IMR-90 (cell line): Measurements from ENCODE around the gene EIF4G3. TPM values are rescaled to one million over a fixed set of nuclear protein-coding genes. Genes with fewer than 3 reads are reported as not detected.
A peak's percentile ranks its signal among the peaks of the same experiment; 100 is the strongest.

ENCODE experiments used
- ATAC-seq: fragments of 200-7000 bp; cut with Tn5 transposase; 2 replicates; pipeline ENCODE4 v1.9.1; 2020; ENCODE audit warnings: low read depth, mild to moderate bottlenecking, moderate library complexity
- BruUV-seq: library from RNA; stranded (reverse); fragments of 400-500 nt; replicated peaks from 2 replicates; lab custom pipeline; 2021; lab: Mats Ljungman, UMichigan
- CTCF ChIA-PET: fragments of 300-600 bp; formaldehyde crosslinking; extraction: SDS; loops from one replicate; lab custom pipeline; 2021; ENCODE audit warnings: antibody characterized with exemption; lab: Yijun Ruan, JAX
- POLR2A ChIA-PET: fragments of 300-600 bp; sonication (Branson Sonifier 250); formaldehyde crosslinking; loops from one replicate; lab custom pipeline; 2022; ENCODE audit warnings: antibody characterized with exemption; ENCODE audit not compliant: unreplicated experiment; lab: Charles Lee
- DNase-seq: peaks from one replicate; pipeline ENCODE4 v3.0.0; 2013
- H2AFZ ChIP-seq: replicated peaks from 2 replicates; pipeline ENCODE3; 2013; ENCODE audit warnings: low read length, mild to moderate bottlenecking; ENCODE audit not compliant: poor library complexity
- H2AK5ac ChIP-seq: 2 replicates; pipeline ENCODE4 v1.6.1; 2013; ENCODE audit warnings: low read depth, low read length, inconsistent platforms
- H2AK9ac ChIP-seq: replicated peaks from 2 replicates; pipeline ENCODE3; 2013; ENCODE audit warnings: mild to moderate bottlenecking, low read depth, low read length, moderate library complexity; ENCODE audit not compliant: poor library complexity
- H2BK120ac ChIP-seq: 2 replicates; pipeline ENCODE4 v1.6.1; 2013; ENCODE audit warnings: low read depth, low read length, inconsistent platforms
- H2BK15ac ChIP-seq: 3 replicates; pipeline ENCODE4 v1.6.1; 2013; ENCODE audit warnings: low read depth, low read length, inconsistent platforms
- H2BK20ac ChIP-seq: 2 replicates; pipeline ENCODE4 v1.6.1; 2013; ENCODE audit warnings: low read depth, mild to moderate bottlenecking, inconsistent platforms, low read length, moderate library complexity
- H2BK5ac ChIP-seq: 2 replicates; pipeline ENCODE4 v1.6.1; 2013; ENCODE audit warnings: mild to moderate bottlenecking, low read depth, low read length, inconsistent platforms; ENCODE audit not compliant: poor library complexity, severe bottlenecking
- H3K14ac ChIP-seq: replicated peaks from 2 replicates; pipeline ENCODE4 v1.6.1; 2013; ENCODE audit warnings: low read depth, low read length, inconsistent platforms
- H3K18ac ChIP-seq: 2 replicates; pipeline ENCODE4 v1.6.1; 2013; ENCODE audit warnings: low read depth, low read length, control low read depth
- H3K23ac ChIP-seq: 2 replicates; pipeline ENCODE4 v1.6.1; 2013; ENCODE audit warnings: low read depth, low read length, inconsistent platforms
- H3K27ac ChIP-seq: 2 replicates; pipeline ENCODE4 v1.5.1; 2013; ENCODE audit warnings: mild to moderate bottlenecking, control low read depth, low read length; ENCODE audit not compliant: insufficient read depth
- H3K27me3 ChIP-seq: 2 replicates; pipeline ENCODE4 v1.6.1; 2013; ENCODE audit warnings: low read length; ENCODE audit not compliant: control insufficient read depth, insufficient read depth
- H3K36me3 ChIP-seq: 2 replicates; pipeline ENCODE4 v1.6.1; 2013; ENCODE audit warnings: low read length, mixed read lengths; ENCODE audit not compliant: control insufficient read depth, insufficient read depth
- H3K4ac ChIP-seq: 2 replicates; pipeline ENCODE4 v1.6.1; 2013; ENCODE audit warnings: low read depth, low read length, inconsistent platforms
- H3K4me1 ChIP-seq: 2 replicates; pipeline ENCODE4 v1.6.1; 2013; ENCODE audit warnings: low read length, mixed read lengths; ENCODE audit not compliant: control insufficient read depth, insufficient read depth
- H3K4me2 ChIP-seq: 2 replicates; pipeline ENCODE4 v1.6.1; 2013; ENCODE audit warnings: low read depth, mild to moderate bottlenecking, control low read depth, low read length, moderate library complexity
- H3K4me3 ChIP-seq: 2 replicates; pipeline ENCODE4 v1.5.1; 2013; ENCODE audit warnings: low read depth, mild to moderate bottlenecking, control low read depth, low read length, moderate library complexity; ENCODE audit not compliant: insufficient read depth
- H3K56ac ChIP-seq: 2 replicates; pipeline ENCODE4 v1.6.1; 2013; ENCODE audit warnings: low read length, inconsistent platforms; ENCODE audit not compliant: insufficient read depth; ENCODE audit errors: extremely low read depth
- H3K79me1 ChIP-seq, 2 experiments: 2 replicates each; pipeline ENCODE4 v1.6.1; 2013; ENCODE audit warnings: low read length in 2 of 2, inconsistent platforms in 1 of 2, low read depth in 1 of 2
- H3K9ac ChIP-seq: 2 replicates; pipeline ENCODE4 v1.6.1; 2013; ENCODE audit warnings: low read depth, low read length, control low read depth
- H3K9me1 ChIP-seq: 2 replicates; pipeline ENCODE4 v1.6.1; 2013; ENCODE audit warnings: low read length, inconsistent platforms; ENCODE audit not compliant: insufficient read depth
- H3K9me3 ChIP-seq: 2 replicates; pipeline ENCODE4 v1.6.1; 2013; ENCODE audit warnings: low read length; ENCODE audit not compliant: control insufficient read depth, insufficient read depth
- H4K20me1 ChIP-seq: 2 replicates; pipeline ENCODE4 v1.6.1; 2013; ENCODE audit warnings: low read length, inconsistent platforms; ENCODE audit not compliant: insufficient read depth
- H4K5ac ChIP-seq: 2 replicates; pipeline ENCODE4 v1.6.1; 2013; ENCODE audit warnings: mild to moderate bottlenecking, low read depth, low read length, control low read depth
- H4K8ac ChIP-seq, 2 experiments: 2 replicates each; pipeline ENCODE4 v1.6.1; 2013; ENCODE audit warnings: low read depth in 2 of 2, low read length in 2 of 2, control low read depth in 1 of 2, inconsistent platforms in 1 of 2
- H4K91ac ChIP-seq: 2 replicates; pipeline ENCODE4 v1.6.1; 2013; ENCODE audit warnings: low read depth, low read length, inconsistent platforms; ENCODE audit not compliant: insufficient read depth
- BHLHE40 ChIP-seq: fragments of 150-350 bp; IDR thresholded peaks from 2 replicates; pipeline ENCODE4 v1.6.1; 2016; ENCODE audit warnings: mild to moderate bottlenecking, low read depth, low read length
- CEBPB ChIP-seq: IDR thresholded peaks from 2 replicates; pipeline ENCODE4 v1.6.1; 2012; ENCODE audit warnings: low read depth, low read length, improper control_type of control experiment
- CHD1 ChIP-seq: IDR thresholded peaks from 2 replicates; pipeline ENCODE4 v1.6.1; 2012; ENCODE audit warnings: low read depth, low read length, improper control_type of control experiment
- FOS ChIP-seq: fragments of 150-350 bp; IDR thresholded peaks from 2 replicates; pipeline ENCODE4 v1.6.1; 2016; ENCODE audit warnings: low read depth, low read length
- MAFK ChIP-seq: IDR thresholded peaks from 2 replicates; pipeline ENCODE4 v1.6.1; 2012; ENCODE audit warnings: low read depth, low read length, improper control_type of control experiment
- MAZ ChIP-seq: IDR thresholded peaks from 2 replicates; pipeline ENCODE4 v1.6.1; 2012; ENCODE audit warnings: low read depth, mild to moderate bottlenecking, low read length, improper control_type of control experiment, moderate library complexity, borderline replicate concordance
- NFE2L2 ChIP-seq: fragments of 150-350 bp; IDR thresholded peaks from 2 replicates; pipeline ENCODE4 v1.6.1; 2016; ENCODE audit warnings: low read depth, mild to moderate bottlenecking, low read length
- POLR2A ChIP-seq: IDR thresholded peaks from 2 replicates; pipeline ENCODE4 v1.6.1; 2012; ENCODE audit warnings: mild to moderate bottlenecking, low read depth, low read length
- RAD21 ChIP-seq: IDR thresholded peaks from 2 replicates; pipeline ENCODE4 v1.6.1; 2012; ENCODE audit warnings: low read length, improper control_type of control experiment
- RFX5 ChIP-seq: IDR thresholded peaks from 2 replicates; pipeline ENCODE4 v1.8.0; 2012; ENCODE audit warnings: low read depth, mild to moderate bottlenecking, low read length, moderate library complexity
- SMC3 ChIP-seq: fragments of 150-350 bp; IDR thresholded peaks from 2 replicates; pipeline ENCODE4 v1.6.1; 2016; ENCODE audit warnings: low read depth, mild to moderate bottlenecking, antibody characterized with exemption, low read length, moderate library complexity
- WGBS, 2 experiments: methylation state at CpG; one replicate each; pipeline versions ENCODE4 v1.1.5 to v1.1.7; 2013; ENCODE audit warnings: missing lambda C conversion rate in 2 of 2; ENCODE audit not compliant: insufficient read length in 1 of 2; ENCODE audit errors: extremely low coverage in 2 of 2; 5-methylcytosine and 5-hydroxymethylcytosine counted together
- dilution Hi-C: fragments of 300-500 bp; cut with HindIII; formaldehyde crosslinking; loops from one replicate; pipeline ENCODE4 v1.14.3; 2018; ENCODE audit warnings: low sequenced_read_pairs; ENCODE audit not compliant: unreplicated experiment
- in situ Hi-C: fragments of 300-500 bp; cut with MboI; formaldehyde crosslinking; loops from 3 replicates; pipeline ENCODE4 v1.14.3; 2019; ENCODE audit warnings: low sequenced_read_pairs, inconsistent platforms, mixed read lengths
- intact Hi-C: fragments of 100-400 bp; cut with micrococcal nuclease; formaldehyde crosslinking; loops from 2 replicates; pipeline ENCODE4 v1.10.0; 2022
- polyA plus RNA-seq, 3 experiments: library from polyadenylated mRNA; depleted of rRNA; stranded (reverse); fragments of >200 nt; gene quantifications; 2 replicates each; pipeline ENCODE4 v1.2.3, GENCODE V29; 2012; ENCODE audit warnings: low replicate concordance in 1 of 3
- total RNA-seq: library from RNA; depleted of rRNA; stranded (reverse); fragments of >200 nt; gene quantifications from 2 replicates; pipeline ENCODE4 v1.2.3, GENCODE V29; 2012
- TF ChIP-seq, protein P1 (sequence below): fragments of 150-350 bp; IDR thresholded peaks from 2 replicates; pipeline ENCODE4 v1.6.1; 2017; ENCODE audit warnings: mild to moderate bottlenecking, antibody characterized with exemption, low read length, low read depth
- TF ChIP-seq, protein P2 (sequence below): fragments of 150-350 bp; IDR thresholded peaks from 2 replicates; pipeline ENCODE4 v1.6.1; 2016; ENCODE audit warnings: low read depth, mild to moderate bottlenecking, low read length, moderate library complexity, borderline replicate concordance

The EIF4G3 gene
- total and polyA plus RNA-seq, 2 of the 4 experiments (the other 2 are of a cell fraction): 25.8 to 49.2 TPM

DNA sequence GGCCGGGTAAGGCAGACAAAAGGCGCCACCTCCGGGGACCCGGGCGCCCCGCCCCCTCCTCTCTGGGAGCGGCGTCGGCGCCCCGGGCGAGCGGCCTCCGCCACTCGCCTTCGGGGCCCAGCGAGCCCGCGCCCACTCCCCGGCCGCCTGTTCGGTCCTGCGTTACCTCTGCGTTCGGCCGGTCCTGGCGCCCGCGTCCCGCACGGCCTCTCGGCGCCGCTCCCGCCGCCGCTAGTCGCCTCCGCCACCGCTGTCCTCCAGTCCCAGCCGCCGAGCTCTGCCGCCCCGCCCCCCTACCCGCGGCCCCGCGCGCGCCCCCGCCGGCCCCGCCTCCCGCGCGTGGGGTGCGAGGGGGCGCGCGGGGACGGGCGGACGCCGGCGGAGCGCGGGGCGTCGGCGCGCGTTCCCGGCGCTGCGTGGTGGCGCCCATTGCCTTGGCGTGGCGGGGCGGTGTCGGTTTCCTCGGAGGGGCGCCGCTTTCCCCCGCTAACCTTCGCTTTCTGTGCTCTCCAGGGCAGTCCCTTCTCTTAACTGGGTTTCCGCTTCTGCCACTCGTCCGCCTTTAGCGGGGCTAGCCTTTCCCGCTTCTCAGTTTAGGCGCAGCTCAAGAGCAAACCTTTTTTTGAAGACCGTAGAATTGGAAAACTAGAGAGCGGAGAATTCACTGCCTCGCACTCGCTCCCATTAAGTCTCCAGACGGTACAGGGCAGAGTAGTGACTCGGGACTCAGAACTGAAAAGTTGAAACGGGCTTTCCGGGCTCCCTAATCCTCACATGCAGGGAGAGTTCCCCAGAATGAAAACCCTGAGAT is 389.5 kb downstream of the EIF4G3 start, which contains the start of gene HP1BP3:
Gene HP1BP3, minus strand, starts transcription at position 279 of the 811 bp plus-strand sequence. CDS start 6,867 bp downstream, outside the sequence.
- peaks cover 3 to 25% of the 10 kb centered on the region in 2 experiments; a peak in 3 of 4 replicates for H3K79me1 ChIP-seq
- H3K4me2 ChIP-seq: peak within 1 kb of the TSS; percentile 84
- peak within 1 kb of the TSS; percentile 51 for H2AK5ac ChIP-seq
- peaks cover 11% of the 10 kb centered on the region; the same call in 1 of the 2 replicates for H3K9me1 ChIP-seq
- peak within 1 kb of the TSS; percentile 58 for H4K5ac ChIP-seq
- intact Hi-C loops (loop anchor here (1.0 to 10.0 kb wide), 3 partner anchors 90 to 389 kb away; partner anchors contain the start of gene EIF4G3), dilution Hi-C loops (no loop called here), in situ Hi-C loops (loop anchor here (10.0 kb wide), 1 partner anchor 408 kb away; no protein-coding TSS in a partner anchor)
- H3K14ac ChIP-seq: peak within 1 kb of the TSS; percentile 99
- H3K27ac ChIP-seq: peak within 1 kb of the TSS; percentile 94
- H2BK20ac ChIP-seq: peak within 1 kb of the TSS; percentile 70
- H3K27me3 ChIP-seq: no peaks in the 10 kb centered on the region
- H3K4me1 ChIP-seq: peaks cover 4% of the 10 kb centered on the region; the same call in 1 of the 2 replicates
- peak within 1 kb of the TSS; percentile 91 for H2AFZ ChIP-seq
- DNase-seq: peak; percentile 62
- H3K9me3 ChIP-seq: no peaks in the 10 kb centered on the region
- H2BK120ac ChIP-seq: peak within 1 kb of the TSS; percentile 92
- peak within 1 kb of the TSS; percentile 92 for H2AK9ac ChIP-seq
- peak; percentile 71 for ATAC-seq
- no peaks in the 10 kb centered on the region for H3K36me3 ChIP-seq
- peak within 1 kb of the TSS; percentile 75; the same call in 2 of the 3 replicates for H2BK15ac ChIP-seq
- H3K23ac ChIP-seq: peak within 1 kb of the TSS; percentile 97
- CTCF ChIA-PET: interaction anchor here (1.6 kb wide), 1 partner anchor 91 kb away, joined by 4 read pairs; no protein-coding TSS in a partner anchor
- peak within 1 kb of the TSS; percentile 94 for H3K56ac ChIP-seq
- 0% methylated on average over 43 of the region's 99 CpGs; no CpG with 5 or more reads in 1 of the 2 experiments for WGBS, 2 experiments
- H3K18ac ChIP-seq: peak within 1 kb of the TSS; percentile 70
- H4K91ac ChIP-seq: peak within 1 kb of the TSS; percentile 96
- no TSS peak for BruUV-seq
- peaks cover 40% of the 10 kb centered on the region for H4K20me1 ChIP-seq
- peak within 1 kb of the TSS; percentile 98 for H3K4ac ChIP-seq
- peak within 1 kb of the TSS; percentile 67 to 88 for H4K8ac ChIP-seq
- peak within 1 kb of the TSS; percentile 94 for H3K9ac ChIP-seq
- peak within 1 kb of the TSS; percentile 85 for H3K4me3 ChIP-seq
- peak within 1 kb of the TSS; percentile 90 for H2BK5ac ChIP-seq
- POLR2A ChIA-PET: interaction anchor here (0.6 to 0.7 kb wide), 2 partner anchors 57 to 154 kb away, joined by 3 to 6 read pairs; no protein-coding TSS in a partner anchor
- TF ChIP-seq SMC3: no peak
- TF ChIP-seq, protein P1, sequence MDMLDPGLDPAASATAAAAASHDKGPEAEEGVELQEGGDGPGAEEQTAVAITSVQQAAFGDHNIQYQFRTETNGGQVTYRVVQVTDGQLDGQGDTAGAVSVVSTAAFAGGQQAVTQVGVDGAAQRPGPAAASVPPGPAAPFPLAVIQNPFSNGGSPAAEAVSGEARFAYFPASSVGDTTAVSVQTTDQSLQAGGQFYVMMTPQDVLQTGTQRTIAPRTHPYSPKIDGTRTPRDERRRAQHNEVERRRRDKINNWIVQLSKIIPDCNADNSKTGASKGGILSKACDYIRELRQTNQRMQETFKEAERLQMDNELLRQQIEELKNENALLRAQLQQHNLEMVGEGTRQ: no peak
- TF ChIP-seq RAD21: no peak
- TF ChIP-seq MAZ: 0 out of 2 replicates have a peak, but pooled peaks have one; percentile 43
- no peak for TF ChIP-seq FOS
- TF ChIP-seq MAFK: no peak
- TF ChIP-seq, protein P2, sequence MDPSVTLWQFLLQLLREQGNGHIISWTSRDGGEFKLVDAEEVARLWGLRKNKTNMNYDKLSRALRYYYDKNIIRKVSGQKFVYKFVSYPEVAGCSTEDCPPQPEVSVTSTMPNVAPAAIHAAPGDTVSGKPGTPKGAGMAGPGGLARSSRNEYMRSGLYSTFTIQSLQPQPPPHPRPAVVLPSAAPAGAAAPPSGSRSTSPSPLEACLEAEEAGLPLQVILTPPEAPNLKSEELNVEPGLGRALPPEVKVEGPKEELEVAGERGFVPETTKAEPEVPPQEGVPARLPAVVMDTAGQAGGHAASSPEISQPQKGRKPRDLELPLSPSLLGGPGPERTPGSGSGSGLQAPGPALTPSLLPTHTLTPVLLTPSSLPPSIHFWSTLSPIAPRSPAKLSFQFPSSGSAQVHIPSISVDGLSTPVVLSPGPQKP: no peak
- TF ChIP-seq POLR2A: peak; percentile 74
- TF ChIP-seq RFX5: no peak
- TF ChIP-seq BHLHE40: no peak
- no peak for TF ChIP-seq NFE2L2
- TF ChIP-seq CHD1: no peak
- no peak for TF ChIP-seq CEBPB
